HCT116 (cell line): ENCODE measurements around the gene DCHS2.

Experiments used
- CEBPB ChIP-seq: IDR thresholded peaks from 2 replicates; pipeline ENCODE4 v1.6.1; 2012; ENCODE audit warnings: low read depth
- EZH2 ChIP-seq: fragments of 200-600 bp; sonication (generic); IDR thresholded peaks from 2 replicates; pipeline ENCODE4 v1.6.1; 2017; ENCODE audit warnings: antibody characterized with exemption, mixed run types
- EZH2phosphoT487 ChIP-seq: fragments of 200-600 bp; IDR thresholded peaks from 2 replicates; pipeline ENCODE4 v1.6.1; 2018; ENCODE audit warnings: antibody characterized with exemption, borderline replicate concordance
- JUND ChIP-seq: IDR thresholded peaks from 2 replicates; pipeline ENCODE4 v1.6.1; 2012
- POLR2A ChIP-seq: IDR thresholded peaks from 2 replicates; pipeline ENCODE4 v1.7.0; 2011; ENCODE audit warnings: borderline replicate concordance; ENCODE audit not compliant: insufficient read depth, insufficient read length; ENCODE audit errors: extremely low read depth
- POLR2AphosphoS5 ChIP-seq: IDR thresholded peaks from 2 replicates; pipeline ENCODE4 v1.6.1; 2011; ENCODE audit warnings: mild to moderate bottlenecking, low read depth, low read length, moderate library complexity
- RAD21 ChIP-seq: IDR thresholded peaks from 2 replicates; pipeline ENCODE4 v1.6.1; 2012; ENCODE audit warnings: low read depth, mild to moderate bottlenecking
- SIN3A ChIP-seq: IDR thresholded peaks from 2 replicates; pipeline ENCODE4 v1.6.1; 2012; ENCODE audit warnings: low read depth
- YY1 ChIP-seq: IDR thresholded peaks from 2 replicates; pipeline ENCODE4 v1.6.1; 2011; ENCODE audit warnings: low read length, low read depth, moderate library complexity, mild to moderate bottlenecking; ENCODE audit not compliant: insufficient replicate concordance; ENCODE audit errors: extremely low read depth
- ZNF274 ChIP-seq: fragments of 200-500 bp; sonication (Bioruptor generic); IDR thresholded peaks from 2 replicates; pipeline ENCODE4 v1.6.1; 2014; ENCODE audit warnings: mild to moderate bottlenecking, low read depth, low read length, inconsistent platforms
- TF ChIP-seq, protein P1 (sequence below), 3 experiments: fragments of 200-600 bp in 1 of 3; sonication (generic) in 1 of 3; IDR thresholded peaks in 2 of 3; conservative IDR thresholded peaks in 1 of 3; 2 replicates each; pipeline ENCODE4 v1.5.1; 2012 to 2017; ENCODE audit warnings: low read depth in 2 of 3, low read length in 2 of 3, antibody characterized with exemption in 1 of 3, borderline replicate concordance in 1 of 3, control low read depth in 1 of 3, mild to moderate bottlenecking in 1 of 3, mixed read lengths in 1 of 3, mixed run types in 1 of 3, moderate library complexity in 1 of 3; ENCODE audit not compliant: insufficient read depth in 1 of 3
- TF ChIP-seq, protein P2 (sequence below): IDR thresholded peaks from 2 replicates; pipeline ENCODE4 v1.6.1; 2012
- TF ChIP-seq, protein P3 (sequence below): IDR thresholded peaks from 2 replicates; pipeline ENCODE4 v1.6.1; 2012
- TF ChIP-seq, protein P4 (sequence below): IDR thresholded peaks from 2 replicates; pipeline ENCODE4 v1.6.1; 2011; ENCODE audit warnings: mild to moderate bottlenecking, low read length, moderate library complexity; ENCODE audit not compliant: insufficient replicate concordance; ENCODE audit errors: extremely low read depth

DNA sequence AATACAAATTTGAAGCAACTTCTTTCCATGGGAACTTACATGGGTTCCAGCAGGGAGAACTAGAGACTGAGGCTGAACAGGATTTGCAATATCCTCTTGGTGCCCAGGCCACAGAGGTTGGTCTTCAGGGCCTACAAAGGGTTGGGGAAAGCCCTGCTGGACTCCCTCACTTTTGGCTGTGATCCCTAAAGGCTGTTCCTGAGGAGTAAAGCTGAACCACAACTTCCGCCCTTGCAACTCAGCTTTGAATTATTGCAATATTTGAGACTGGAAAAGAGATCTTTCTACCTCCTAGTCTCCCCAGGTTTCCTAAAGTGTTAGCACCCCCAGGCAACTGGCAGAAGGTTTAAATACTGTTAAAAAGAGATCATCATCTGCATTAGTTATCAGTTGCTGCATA is 26.9 kb downstream of the DCHS2 start:
- no peak for TF ChIP-seq EZH2phosphoT487
- TF ChIP-seq POLR2AphosphoS5 = no peak
- TF ChIP-seq YY1 = no peak
- TF ChIP-seq, protein P1, sequence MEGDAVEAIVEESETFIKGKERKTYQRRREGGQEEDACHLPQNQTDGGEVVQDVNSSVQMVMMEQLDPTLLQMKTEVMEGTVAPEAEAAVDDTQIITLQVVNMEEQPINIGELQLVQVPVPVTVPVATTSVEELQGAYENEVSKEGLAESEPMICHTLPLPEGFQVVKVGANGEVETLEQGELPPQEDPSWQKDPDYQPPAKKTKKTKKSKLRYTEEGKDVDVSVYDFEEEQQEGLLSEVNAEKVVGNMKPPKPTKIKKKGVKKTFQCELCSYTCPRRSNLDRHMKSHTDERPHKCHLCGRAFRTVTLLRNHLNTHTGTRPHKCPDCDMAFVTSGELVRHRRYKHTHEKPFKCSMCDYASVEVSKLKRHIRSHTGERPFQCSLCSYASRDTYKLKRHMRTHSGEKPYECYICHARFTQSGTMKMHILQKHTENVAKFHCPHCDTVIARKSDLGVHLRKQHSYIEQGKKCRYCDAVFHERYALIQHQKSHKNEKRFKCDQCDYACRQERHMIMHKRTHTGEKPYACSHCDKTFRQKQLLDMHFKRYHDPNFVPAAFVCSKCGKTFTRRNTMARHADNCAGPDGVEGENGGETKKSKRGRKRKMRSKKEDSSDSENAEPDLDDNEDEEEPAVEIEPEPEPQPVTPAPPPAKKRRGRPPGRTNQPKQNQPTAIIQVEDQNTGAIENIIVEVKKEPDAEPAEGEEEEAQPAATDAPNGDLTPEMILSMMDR (IDR thresholded peaks at IDR 0.05 in 2 of 3, conservative IDR thresholded peaks at IDR 0.05 in 1 of 3; ENCODE audit: borderline replicate concordance in 1 of 3, insufficient read depth in 1 of 3, low read depth in 2 of 3, low read length in 2 of 3) = no peak
- no peak for TF ChIP-seq SIN3A
- no peak for TF ChIP-seq RAD21
- no peak for TF ChIP-seq JUND
- TF ChIP-seq, protein P2, sequence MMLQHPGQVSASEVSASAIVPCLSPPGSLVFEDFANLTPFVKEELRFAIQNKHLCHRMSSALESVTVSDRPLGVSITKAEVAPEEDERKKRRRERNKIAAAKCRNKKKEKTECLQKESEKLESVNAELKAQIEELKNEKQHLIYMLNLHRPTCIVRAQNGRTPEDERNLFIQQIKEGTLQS = no peak
- TF ChIP-seq POLR2A = no peak
- no peak for TF ChIP-seq CEBPB
- no peak for TF ChIP-seq ZNF274
- TF ChIP-seq, protein P3, sequence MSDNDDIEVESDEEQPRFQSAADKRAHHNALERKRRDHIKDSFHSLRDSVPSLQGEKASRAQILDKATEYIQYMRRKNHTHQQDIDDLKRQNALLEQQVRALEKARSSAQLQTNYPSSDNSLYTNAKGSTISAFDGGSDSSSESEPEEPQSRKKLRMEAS = no peak
- TF ChIP-seq, protein P4, sequence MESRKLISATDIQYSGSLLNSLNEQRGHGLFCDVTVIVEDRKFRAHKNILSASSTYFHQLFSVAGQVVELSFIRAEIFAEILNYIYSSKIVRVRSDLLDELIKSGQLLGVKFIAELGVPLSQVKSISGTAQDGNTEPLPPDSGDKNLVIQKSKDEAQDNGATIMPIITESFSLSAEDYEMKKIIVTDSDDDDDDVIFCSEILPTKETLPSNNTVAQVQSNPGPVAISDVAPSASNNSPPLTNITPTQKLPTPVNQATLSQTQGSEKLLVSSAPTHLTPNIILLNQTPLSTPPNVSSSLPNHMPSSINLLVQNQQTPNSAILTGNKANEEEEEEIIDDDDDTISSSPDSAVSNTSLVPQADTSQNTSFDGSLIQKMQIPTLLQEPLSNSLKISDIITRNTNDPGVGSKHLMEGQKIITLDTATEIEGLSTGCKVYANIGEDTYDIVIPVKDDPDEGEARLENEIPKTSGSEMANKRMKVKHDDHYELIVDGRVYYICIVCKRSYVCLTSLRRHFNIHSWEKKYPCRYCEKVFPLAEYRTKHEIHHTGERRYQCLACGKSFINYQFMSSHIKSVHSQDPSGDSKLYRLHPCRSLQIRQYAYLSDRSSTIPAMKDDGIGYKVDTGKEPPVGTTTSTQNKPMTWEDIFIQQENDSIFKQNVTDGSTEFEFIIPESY = no peak
- no peak for TF ChIP-seq EZH2
